HEK293T (cell line): ENCODE measurements around the gene GLIPR2.

Experiments
- BHLHE40 ChIP-seq: fragments of 450-650 bp; IDR thresholded peaks from 2 replicates; pipeline ENCODE4 v1.6.1; 2016; ENCODE audit warnings: mild to moderate bottlenecking, moderate library complexity, borderline replicate concordance
- FOXM1 ChIP-seq: fragments of 450-650 bp; IDR thresholded peaks from 2 replicates; pipeline ENCODE4 v1.6.1; 2017; ENCODE audit warnings: mild to moderate bottlenecking, borderline replicate concordance

DNA sequence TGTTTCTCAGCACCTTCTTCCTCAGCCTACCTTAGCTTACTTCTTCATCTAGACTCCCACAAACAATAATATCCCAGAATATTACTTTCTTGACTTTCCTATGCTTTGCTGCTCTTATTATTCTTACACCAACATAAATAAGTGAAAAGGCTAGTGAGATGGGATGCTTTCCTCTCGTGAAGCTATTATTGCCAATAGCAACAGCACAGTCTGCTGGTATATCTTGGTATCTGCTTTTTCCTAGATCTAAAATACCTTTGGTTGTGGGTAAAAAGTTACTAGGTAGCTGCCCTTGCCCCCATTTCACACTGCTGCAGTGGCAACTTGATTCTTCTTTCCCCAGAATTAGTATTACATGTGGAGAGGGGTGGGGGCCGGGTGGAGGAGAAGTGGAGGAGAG is 26.1 kb upstream of the GLIPR2 start:
- no peak for TF ChIP-seq FOXM1
- TF ChIP-seq BHLHE40, result no peak
